GM12892 (cell line): Measurements from ENCODE around the gene QPCT.
"Not testable (repeated sequence)": the region's sequence is repeated elsewhere in the genome, so short reads cannot be mapped to it uniquely, and the experiment has no call there.

Experiments
- DNase-seq: peaks from one replicate; pipeline ENCODE4 v3.0.0; 2011; ENCODE audit not compliant: insufficient read length
- FAIRE-seq: peaks from 2 replicates; lab custom pipeline; 2011; peaks lifted over from hg19 to GRCh38; lab: Jason Lieb, UNC
- POLR2A ChIP-seq: IDR thresholded peaks from 2 replicates; pipeline ENCODE4 v1.6.1; 2011; ENCODE audit warnings: low read depth, low read length, control low read depth
- POLR2AphosphoS5 ChIP-seq: IDR thresholded peaks from 2 replicates; pipeline ENCODE4 v1.6.1; 2011; ENCODE audit warnings: low read depth, low read length, control low read depth
- TAF1 ChIP-seq: IDR thresholded peaks from 2 replicates; pipeline ENCODE4 v1.6.1; 2011; ENCODE audit warnings: low read depth, mild to moderate bottlenecking, control low read depth, low read length, borderline replicate concordance

The QPCT gene

GRCh38 chr2:37364351-37364750, 19.9 kb downstream of the QPCT start:
- no peak for DNase-seq
- TF ChIP-seq POLR2AphosphoS5 (no peak), POLR2A (no peak)
- no peak for FAIRE-seq

- DNase-seq = no peak
- TF ChIP-seq POLR2A = no peak
- TF ChIP-seq TAF1 = no peak
- TF ChIP-seq POLR2AphosphoS5 = no peak
- peak; percentile 77 for FAIRE-seq
Observed at GRCh38 chr2:37365669-37366068, 21.2 kb downstream of the QPCT start.

GRCh38 chr2:37366773-37367172, 22.3 kb downstream of the QPCT start:
- FAIRE-seq = peak; percentile 54

GRCh38 chr2:37367310-37367709, 22.9 kb downstream of the QPCT start:
- no peak for DNase-seq
- FAIRE-seq = no peak
- no peak for TF ChIP-seq POLR2AphosphoS5
- no peak for TF ChIP-seq POLR2A
- TF ChIP-seq TAF1 = no peak

More at GRCh38 chr2:37366773-37367172, 22.3 kb downstream of the QPCT start:
- no peak for TF ChIP-seq POLR2AphosphoS5
- TF ChIP-seq POLR2A = no peak
- TF ChIP-seq TAF1 = no peak
- DNase-seq = no peak

GRCh38 chr2:37367984-37368383, 23.6 kb downstream of the QPCT start:
- TF ChIP-seq POLR2AphosphoS5 (no peak), POLR2A (no peak), TAF1 (no peak)
- FAIRE-seq (no peak), DNase-seq (no peak)

- FAIRE-seq (no peak), DNase-seq (no peak)
- TF ChIP-seq TAF1 = no peak
- no peak for TF ChIP-seq POLR2A
- no peak for TF ChIP-seq POLR2AphosphoS5
Observed at GRCh38 chr2:37370666-37371065, 26.2 kb downstream of the QPCT start.

GRCh38 chr2:37372000-37372399, 27.6 kb downstream of the QPCT start:
- FAIRE-seq (no peak), DNase-seq (no peak)
- TF ChIP-seq POLR2A (no peak), POLR2AphosphoS5 (no peak), TAF1 (no peak)

- FAIRE-seq = peak; percentile 50
- no peak for DNase-seq
- no peak for TF ChIP-seq POLR2A
- TF ChIP-seq TAF1 = no peak
- no peak for TF ChIP-seq POLR2AphosphoS5
Observed at GRCh38 chr2:37375741-37376288, 31.4 kb downstream of the QPCT start.

- peak; percentile 94 for FAIRE-seq
- no peak; the same call in 1 of the 2 replicates for TF ChIP-seq POLR2AphosphoS5
- TF ChIP-seq POLR2A = no peak
- no peak for TF ChIP-seq TAF1
- peak; percentile 31 for DNase-seq
Observed at GRCh38 chr2:37376421-37377186, 32.2 kb downstream of the QPCT start.

GRCh38 chr2:37377187-37377532, 32.7 kb downstream of the QPCT start:
- no peak; the same call in 1 of the 2 replicates for TF ChIP-seq POLR2A
- peak; percentile 42; the same call in 1 of the 2 replicates for TF ChIP-seq POLR2AphosphoS5
- no peak for TF ChIP-seq TAF1
- FAIRE-seq (no peak), DNase-seq (no peak)

GRCh38 chr2:37378411-37378810, 34.0 kb downstream of the QPCT start:
- no peak for DNase-seq
- no peak for TF ChIP-seq POLR2A
- no peak for TF ChIP-seq POLR2AphosphoS5
- no peak for TF ChIP-seq TAF1
- peak; percentile 5 for FAIRE-seq

GRCh38 chr2:37379881-37380296, 35.5 kb downstream of the QPCT start:
- TF ChIP-seq POLR2AphosphoS5 (no peak), POLR2A (no peak), TAF1 (no peak)
- no peak for FAIRE-seq
- DNase-seq = no peak

GRCh38 chr2:37380787-37381186, 36.4 kb downstream of the QPCT start:
- FAIRE-seq, DNase-seq: not testable (repeated sequence)

GRCh38 chr2:37384261-37384660, 39.8 kb downstream of the QPCT start:
- FAIRE-seq, DNase-seq: not testable (repeated sequence)
